H9 (cell line): ENCODE data around the gene CNGA4. TPM values are rescaled to one million over a fixed set of nuclear protein-coding genes. Genes with fewer than 3 reads are reported as not detected.

Experiments used
- DNase-seq: peaks from one replicate; pipeline ENCODE4 v3.0.0-alpha.2; 2017
- H2AFZ ChIP-seq: one replicate; pipeline ENCODE4 v1.6.1; 2013; ENCODE audit warnings: mild to moderate bottlenecking, low read length, control low read depth, moderate library complexity
- H2AK5ac ChIP-seq: 2 replicates; pipeline ENCODE4 v1.6.1; 2013; ENCODE audit warnings: low read length, control low read depth, mixed read lengths; ENCODE audit not compliant: insufficient read length
- H2BK120ac ChIP-seq: one replicate; pipeline ENCODE4 v1.6.1; 2013; ENCODE audit warnings: low read depth, mild to moderate bottlenecking, low read length, control low read depth, inconsistent platforms; ENCODE audit not compliant: poor library complexity, severe bottlenecking
- H2BK12ac ChIP-seq: 2 replicates; pipeline ENCODE4 v1.6.1; 2013; ENCODE audit warnings: low read length, control low read depth, mixed read lengths, low read depth; ENCODE audit not compliant: insufficient read length
- H2BK15ac ChIP-seq: 2 replicates; pipeline ENCODE4 v1.6.1; 2013; ENCODE audit warnings: low read depth, low read length, control low read depth
- H2BK20ac ChIP-seq: one replicate; pipeline ENCODE4 v1.6.1; 2013; ENCODE audit warnings: low read depth, mild to moderate bottlenecking, low read length, control low read depth, inconsistent platforms; ENCODE audit not compliant: poor library complexity, severe bottlenecking
- H2BK5ac ChIP-seq: 2 replicates; pipeline ENCODE4 v1.6.1; 2013; ENCODE audit warnings: low read length, control low read depth, mixed read lengths; ENCODE audit not compliant: insufficient read length
- H3K14ac ChIP-seq: 2 replicates; pipeline ENCODE4 v1.6.1; 2013; ENCODE audit warnings: low read length, control low read depth; ENCODE audit not compliant: insufficient read depth
- H3K18ac ChIP-seq: 2 replicates; pipeline ENCODE4 v1.6.1; 2013; ENCODE audit warnings: low read depth, mild to moderate bottlenecking, mixed read lengths, low read length, control low read depth; ENCODE audit not compliant: insufficient read length
- H3K23ac ChIP-seq: 2 replicates; pipeline ENCODE4 v1.6.1; 2013; ENCODE audit warnings: low read length, control low read depth, mixed read lengths, low read depth; ENCODE audit not compliant: insufficient read length
- H3K23me2 ChIP-seq: 2 replicates; pipeline ENCODE4 v1.6.1; 2013; ENCODE audit warnings: low read depth, mild to moderate bottlenecking, mixed read lengths, low read length, control low read depth; ENCODE audit not compliant: insufficient read length, poor library complexity, severe bottlenecking
- H3K27ac ChIP-seq: 2 replicates; pipeline ENCODE4 v1.5.1; 2013; ENCODE audit warnings: low read length, control low read depth, mixed read lengths, low read depth; ENCODE audit not compliant: insufficient read length
- H3K27me3 ChIP-seq: 2 replicates; pipeline ENCODE4 v1.6.1; 2013; ENCODE audit warnings: low read length, control low read depth, inconsistent platforms; ENCODE audit not compliant: insufficient read depth
- H3K4ac ChIP-seq: 2 replicates; pipeline ENCODE4 v1.6.1; 2013; ENCODE audit warnings: low read depth, mild to moderate bottlenecking, control low read depth, inconsistent platforms, low read length, moderate library complexity
- H3K4me1 ChIP-seq: 2 replicates; pipeline ENCODE4 v1.6.1; 2013; ENCODE audit warnings: low read length, control low read depth, inconsistent platforms; ENCODE audit not compliant: insufficient read depth
- H3K4me2 ChIP-seq: 2 replicates; pipeline ENCODE4 v1.6.1; 2013; ENCODE audit warnings: low read length, control low read depth, mixed read lengths; ENCODE audit not compliant: insufficient read length, insufficient read depth
- H3K56ac ChIP-seq: 2 replicates; pipeline ENCODE4 v1.6.1; 2013; ENCODE audit warnings: low read depth, mild to moderate bottlenecking, mixed read lengths, low read length, control low read depth; ENCODE audit not compliant: insufficient read length
- H3K79me1 ChIP-seq: 2 replicates; pipeline ENCODE4 v1.6.1; 2013; ENCODE audit warnings: low read depth, mild to moderate bottlenecking, moderate library complexity, low read length, control low read depth, inconsistent platforms; ENCODE audit not compliant: insufficient read depth, poor library complexity, severe bottlenecking
- H3K79me2 ChIP-seq: 2 replicates; pipeline ENCODE4 v1.6.1; 2013; ENCODE audit warnings: low read length, control low read depth, inconsistent platforms; ENCODE audit not compliant: insufficient read depth
- H3K9ac ChIP-seq: 2 replicates; pipeline ENCODE4 v1.6.1; 2013; ENCODE audit warnings: low read length, control low read depth, mixed read lengths; ENCODE audit not compliant: insufficient read length; ENCODE audit errors: extremely low read depth
- H3K9me3 ChIP-seq: one replicate; pipeline ENCODE4 v1.6.1; 2013; ENCODE audit warnings: low read depth, low read length, inconsistent platforms; ENCODE audit not compliant: control insufficient read depth
- H3T11ph ChIP-seq: one replicate; pipeline ENCODE4 v1.6.1; 2013; ENCODE audit warnings: mild to moderate bottlenecking, low read length, control low read depth, inconsistent platforms
- H4K20me1 ChIP-seq: one replicate; pipeline ENCODE4 v1.6.1; 2013; ENCODE audit not compliant: control insufficient read depth, insufficient read length, insufficient read depth
- H4K5ac ChIP-seq: 2 replicates; pipeline ENCODE4 v1.6.1; 2013; ENCODE audit warnings: low read depth, mild to moderate bottlenecking, mixed read lengths, low read length, control low read depth; ENCODE audit not compliant: insufficient read length
- H4K8ac ChIP-seq: replicated peaks from 2 replicates; pipeline ENCODE4 v1.6.1; 2013; ENCODE audit warnings: low read length, control low read depth, mixed read lengths, low read depth; ENCODE audit not compliant: insufficient read length
- H4K91ac ChIP-seq: 2 replicates; pipeline ENCODE4 v1.6.1; 2013; ENCODE audit warnings: low read depth, mild to moderate bottlenecking, moderate library complexity, mixed read lengths, low read length, control low read depth; ENCODE audit not compliant: insufficient read length
- H3K27ac Mint-ChIP-seq, 3 experiments: 2 replicates in 2 of 3; 3 replicates in 1 of 3; pipeline ENCODE4 v1.8.0; 2020 to 2021; ENCODE audit warnings: mixed read lengths in 3 of 3, mild to moderate bottlenecking in 1 of 3, moderate library complexity in 1 of 3
- H3K27me3 Mint-ChIP-seq: 2 replicates; pipeline ENCODE4 v1.8.0; 2021; ENCODE audit warnings: low read depth, mild to moderate bottlenecking, moderate library complexity, mixed read lengths
- H3K36me3 Mint-ChIP-seq, 3 experiments: 2 replicates in 2 of 3; 3 replicates in 1 of 3; pipeline ENCODE4 v1.8.0; 2020 to 2021; ENCODE audit warnings: low read depth in 3 of 3, mixed read lengths in 3 of 3; ENCODE audit not compliant: insufficient read depth in 1 of 3
- H3K4me1 Mint-ChIP-seq, 2 experiments: 2 replicates each; pipeline ENCODE4 v1.8.0; 2020; ENCODE audit warnings: mixed read lengths in 2 of 2
- H3K4me3 Mint-ChIP-seq, 2 experiments: 2 replicates in 1 of 2; 3 replicates in 1 of 2; pipeline ENCODE4 v1.8.0; 2020 to 2021; ENCODE audit warnings: mild to moderate bottlenecking in 2 of 2, mixed read lengths in 2 of 2, moderate library complexity in 1 of 2
- H3K9me3 Mint-ChIP-seq, 2 experiments: 2 replicates in 1 of 2; 3 replicates in 1 of 2; pipeline ENCODE4 v1.8.0; 2020; ENCODE audit warnings: mild to moderate bottlenecking in 2 of 2, mixed read lengths in 2 of 2, moderate library complexity in 1 of 2
- CTCF ChIP-seq: fragments of 200-600 bp; sonication (generic); conservative IDR thresholded peaks from 3 replicates; pipeline ENCODE4 v1.8.0; 2021; ENCODE audit warnings: antibody characterized with exemption, mild to moderate bottlenecking
- total RNA-seq: library from RNA; stranded (reverse); gene quantifications from 2 replicates; pipeline ENCODE4 v1.2.1, GENCODE V29; 2021

CNGA4 gene
- total RNA-seq, 1 experiment from 2014 or later: 0.11 TPM

GRCh38 chr11:6232899-6233298 is 6.0 kb upstream of the CNGA4 start:
- Histone ChIP-seq H2AK5ac (no peak overlapping the region), H4K91ac (no peak overlapping the region), H3K9me3 (no peaks in the 10 kb centered on the region), H3K23me2 (peaks cover 7% of the 10 kb centered on the region), H2BK12ac (no peak overlapping the region), H2BK15ac (no peak overlapping the region), H2AFZ (no peak overlapping the region), H3K27me3 (no peaks in the 10 kb centered on the region), H2BK20ac (no peak overlapping the region), H3T11ph (no peak overlapping the region), H3K79me1 (no peaks in the 10 kb centered on the region), H3K23ac (no peak overlapping the region), H3K18ac (no peak overlapping the region), H3K4me2 (no peak overlapping the region), H2BK120ac (no peak overlapping the region), H4K5ac (no peak overlapping the region), H4K8ac (no peak overlapping the region), H3K79me2 (peaks cover 13% of the 10 kb centered on the region; the same call in 1 of the 2 replicates), H4K20me1 (no peaks in the 10 kb centered on the region), H3K4ac (no peak overlapping the region), H3K9ac (no peak overlapping the region), H3K27ac (no peak overlapping the region), H2BK5ac (no peak overlapping the region), H3K14ac (no peak overlapping the region), H3K56ac (no peak overlapping the region), H3K4me1 (no peaks in the 10 kb centered on the region)
- peak overlapping the region; percentile 38 to 54; a peak in 3 of 5 replicates for H3K4me3 Mint-ChIP-seq
- H3K27ac Mint-ChIP-seq: no peak overlapping the region
- no peaks in the 10 kb centered on the region for H3K9me3 Mint-ChIP-seq
- H3K4me1 Mint-ChIP-seq: peaks cover 11 to 14% of the 10 kb centered on the region in 2 experiments
- H3K27me3 Mint-ChIP-seq: no peaks in the 10 kb centered on the region
- TF ChIP-seq CTCF: no peak
- no peaks in the 10 kb centered on the region for H3K36me3 Mint-ChIP-seq
- no peak for DNase-seq
